NCI-H510A treated with DMSO at 0.1 percent for 48 hours (cell line): ENCODE data around the gene KCTD4.
"Not testable (repeated sequence)": the region's sequence is repeated elsewhere in the genome, so short reads cannot be mapped to it uniquely, and the experiment has no call there.

Experiments
- DNase-seq: peaks from one replicate; lab custom pipeline; 2025; lab: John Stamatoyannopoulos, UW

Gene KCTD4

DNA sequence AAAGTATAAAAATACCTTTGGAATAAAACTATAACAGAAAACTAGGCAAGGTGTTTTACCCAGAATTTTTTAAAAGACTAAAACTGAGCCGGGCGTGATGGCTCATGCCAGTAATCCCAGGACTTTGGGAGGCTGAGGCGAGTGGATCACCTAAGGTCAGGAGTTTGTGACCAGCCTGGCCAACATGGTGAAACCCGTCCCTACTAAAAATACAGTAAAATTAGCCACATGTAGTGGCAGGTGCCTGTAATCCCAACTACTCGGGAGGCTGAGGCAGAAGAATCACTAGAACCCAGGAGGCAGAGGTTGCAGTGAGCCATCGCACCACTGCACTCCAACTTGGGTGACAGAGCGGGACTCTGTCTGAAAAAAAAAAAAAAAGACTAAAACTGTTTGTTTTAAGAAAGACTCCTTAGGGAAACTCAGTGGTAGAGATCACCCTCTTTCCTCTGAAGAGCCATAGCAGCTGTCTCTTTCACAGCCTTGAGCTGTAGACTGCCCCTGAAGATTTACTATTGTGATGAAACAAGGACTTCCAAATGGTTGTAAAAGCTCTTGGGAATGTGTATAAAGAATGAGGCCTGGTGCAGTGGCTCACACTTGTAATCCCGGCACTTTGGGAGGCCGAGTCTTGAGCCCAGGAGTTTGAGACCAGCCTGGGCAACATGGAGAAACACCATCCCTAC lies 14.7 kb upstream of the KCTD4 start:
- no peak for DNase-seq

DNA sequence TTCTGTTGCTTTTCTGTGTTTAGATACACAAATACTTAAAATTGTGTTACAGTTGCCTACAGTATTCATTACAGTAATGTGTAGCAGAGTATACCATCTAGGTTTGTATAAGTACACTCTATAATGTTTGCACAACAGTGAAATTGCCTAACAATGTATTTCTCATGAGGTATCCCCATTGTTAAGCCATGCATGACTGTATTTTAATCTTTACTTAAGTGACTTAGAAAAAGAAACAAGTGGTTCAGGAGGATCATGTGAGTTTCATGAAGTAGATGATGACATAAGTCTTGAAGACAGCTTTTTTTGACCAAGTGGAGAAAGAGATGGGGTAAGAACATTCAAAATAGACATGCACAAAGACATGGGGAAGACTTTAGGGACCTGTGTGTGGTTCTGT lies 8.4 kb upstream of the KCTD4 start:
- DNase-seq, result no peak

DNA sequence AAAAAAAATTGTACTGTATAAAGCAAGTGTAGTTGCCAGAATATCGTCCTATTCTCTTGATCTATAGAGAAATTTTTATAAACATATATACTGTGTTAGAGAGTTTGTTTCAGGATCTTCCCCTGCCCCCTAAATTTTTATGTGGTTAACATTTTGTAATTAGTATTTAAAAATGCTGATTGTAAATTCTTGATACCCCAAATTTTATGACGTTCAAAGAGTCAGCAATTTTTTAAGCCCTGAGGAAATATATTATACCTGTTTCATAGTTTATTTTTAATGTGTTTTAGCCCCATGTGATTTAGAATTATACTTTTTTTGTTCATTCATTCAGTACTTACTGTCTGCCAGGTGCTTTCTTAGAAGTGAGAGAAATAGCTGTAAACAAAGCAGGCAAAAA lies 7.3 kb upstream of the KCTD4 start:
- no peak for DNase-seq

DNA sequence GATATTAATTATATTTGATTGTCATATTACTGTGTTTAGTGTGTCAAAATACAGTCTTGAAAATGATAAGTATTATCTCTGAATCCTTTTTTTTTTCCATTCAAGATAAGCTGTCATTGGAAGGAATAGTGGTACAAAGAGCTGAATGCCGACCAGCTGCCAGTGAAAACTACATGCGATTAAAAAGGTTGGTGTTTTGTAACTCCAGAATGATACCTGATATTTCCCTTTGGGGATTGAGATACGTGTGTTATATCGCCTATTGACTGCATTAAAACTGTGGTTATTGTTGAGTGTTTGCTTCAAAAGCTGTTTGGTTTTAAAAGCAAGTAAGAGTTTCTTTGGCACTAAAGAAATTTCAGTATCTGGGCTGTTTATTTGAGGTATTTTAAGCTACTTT lies 6.5 kb upstream of the KCTD4 start:
- DNase-seq, result no peak

DNA sequence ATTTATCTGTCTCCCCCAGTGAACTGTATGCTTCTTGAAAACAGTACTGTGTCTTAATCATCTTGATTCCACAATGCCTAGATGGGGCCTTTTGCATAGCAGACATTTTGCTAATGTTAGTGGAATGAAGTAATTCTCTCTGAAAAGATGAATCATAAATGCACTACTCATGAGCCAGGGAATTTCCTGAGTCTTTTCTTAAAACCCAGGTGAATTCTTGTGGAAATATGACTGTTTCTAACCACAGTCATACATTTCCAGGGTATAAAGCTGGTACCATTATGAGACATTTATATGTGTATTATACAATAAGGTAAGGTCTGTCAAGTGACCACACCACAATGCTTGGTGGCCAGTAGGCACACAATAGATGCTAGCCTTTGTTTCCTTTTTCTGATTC lies 5.5 kb upstream of the KCTD4 start:
- DNase-seq, result no peak

DNA sequence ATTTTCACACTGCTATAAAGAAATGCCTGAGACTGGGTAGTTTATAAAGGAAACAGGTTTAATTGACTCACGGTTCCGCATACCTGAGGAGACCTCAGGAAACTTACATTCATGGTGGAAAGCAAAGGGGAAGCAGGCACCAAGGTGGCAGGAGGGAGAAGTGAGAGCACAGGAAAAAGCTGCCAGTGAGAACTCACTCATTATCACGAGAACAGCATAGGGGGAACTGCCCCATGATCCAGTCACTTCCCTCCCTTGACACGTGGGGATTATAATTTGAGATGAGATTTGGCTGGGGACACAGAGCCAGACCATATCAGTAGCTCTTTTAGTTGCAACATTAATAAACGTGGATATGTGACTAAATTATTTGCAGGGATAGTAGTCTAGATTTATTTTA lies 4.3 kb upstream of the KCTD4 start:
- no peak for DNase-seq

DNA sequence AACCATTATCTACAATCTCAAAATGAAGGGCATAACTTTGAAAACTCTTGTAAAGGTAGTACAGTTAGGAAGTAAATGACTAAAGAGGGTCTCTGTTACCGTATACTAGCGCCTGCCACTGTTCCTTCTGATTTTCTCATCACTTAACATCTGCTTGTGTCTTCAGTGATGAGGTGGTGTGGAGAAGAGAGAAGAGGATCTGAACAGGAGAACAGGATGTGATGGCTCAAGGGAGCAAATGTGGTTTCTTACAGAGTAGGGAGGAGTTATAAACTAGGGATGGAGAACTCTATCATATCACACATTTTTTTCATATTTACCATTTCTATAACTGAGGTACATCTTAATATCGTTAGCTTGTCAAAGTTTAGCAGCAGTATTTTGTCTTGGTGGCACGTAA lies 1.1 kb downstream of the KCTD4 start:
- DNase-seq, result no peak

DNA sequence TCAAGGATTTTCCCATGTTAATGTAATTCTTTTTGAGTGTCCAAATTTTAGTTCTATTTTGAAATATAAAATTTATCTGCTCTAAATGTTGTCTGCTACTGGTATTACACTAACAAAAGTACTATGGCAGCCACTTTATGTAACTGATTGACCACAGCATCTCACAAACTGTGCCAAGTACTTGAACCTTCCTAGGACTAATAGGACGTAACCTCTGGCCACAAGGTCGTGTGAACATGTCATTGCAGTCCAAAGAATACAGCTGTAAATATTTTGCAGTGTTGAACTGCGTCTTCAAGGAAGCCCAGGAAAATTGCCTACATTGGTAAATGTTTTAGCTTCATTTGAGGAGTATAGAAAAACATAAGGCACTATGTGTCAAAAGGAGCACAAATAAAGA lies 1.9 kb downstream of the KCTD4 start:
- no peak for DNase-seq

DNA sequence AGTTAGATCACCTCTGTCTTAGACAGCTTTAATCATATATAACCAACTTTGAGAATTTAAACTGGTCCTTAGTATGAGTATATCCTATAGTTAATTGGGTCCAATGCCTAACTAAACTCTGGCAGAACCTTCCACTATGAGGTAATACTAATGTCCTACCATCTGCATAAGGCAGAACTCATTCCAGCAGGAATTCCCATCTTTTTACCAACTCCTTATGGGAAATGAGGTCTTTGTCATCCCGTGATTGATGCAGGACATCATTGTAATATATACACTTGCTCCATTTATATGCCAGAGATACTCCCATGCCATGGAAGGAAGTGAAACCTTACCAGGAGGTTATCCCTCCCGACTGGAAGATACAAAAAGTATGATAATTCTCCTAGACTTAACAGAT lies 2.8 kb downstream of the KCTD4 start:
- no peak for DNase-seq

DNA sequence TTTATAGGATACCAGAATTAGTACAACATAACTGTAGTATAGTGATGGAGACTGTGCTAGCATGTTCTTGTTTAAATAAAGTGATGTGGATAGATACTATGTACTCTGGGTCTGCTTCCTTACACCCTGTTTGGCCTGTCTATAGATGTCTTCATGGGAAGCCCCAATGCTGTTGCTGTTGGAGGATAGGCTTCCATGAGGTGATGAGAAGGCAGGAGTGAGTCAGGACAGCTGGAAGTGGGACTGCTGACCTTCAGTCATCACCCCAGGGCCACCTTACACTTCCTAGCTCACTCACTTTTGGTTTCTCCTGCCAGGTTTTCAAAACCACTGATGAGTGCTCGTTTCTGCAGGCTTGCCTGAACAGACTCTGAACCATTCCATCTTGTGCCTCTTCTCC lies 4.2 kb downstream of the KCTD4 start:
- no peak for DNase-seq

DNA sequence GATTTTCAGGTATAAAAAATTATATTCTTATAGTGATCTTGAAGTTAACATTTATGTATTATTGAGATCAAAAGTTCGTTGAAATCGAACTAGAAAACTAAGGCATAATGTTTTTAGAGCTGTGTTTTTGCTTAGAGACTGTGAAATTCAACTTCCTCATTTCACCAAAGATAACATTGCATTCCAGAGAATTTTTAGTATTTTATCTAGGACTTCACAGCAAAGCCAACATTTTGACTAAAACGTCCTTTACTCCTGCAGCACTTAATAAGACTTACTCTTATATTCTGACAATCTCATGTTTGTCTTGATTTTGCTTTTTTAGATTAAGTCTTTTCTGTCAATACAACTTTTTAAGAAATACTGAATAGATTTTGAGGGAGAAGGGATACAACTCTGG lies 4.7 kb downstream of the KCTD4 start:
- no peak for DNase-seq

DNA sequence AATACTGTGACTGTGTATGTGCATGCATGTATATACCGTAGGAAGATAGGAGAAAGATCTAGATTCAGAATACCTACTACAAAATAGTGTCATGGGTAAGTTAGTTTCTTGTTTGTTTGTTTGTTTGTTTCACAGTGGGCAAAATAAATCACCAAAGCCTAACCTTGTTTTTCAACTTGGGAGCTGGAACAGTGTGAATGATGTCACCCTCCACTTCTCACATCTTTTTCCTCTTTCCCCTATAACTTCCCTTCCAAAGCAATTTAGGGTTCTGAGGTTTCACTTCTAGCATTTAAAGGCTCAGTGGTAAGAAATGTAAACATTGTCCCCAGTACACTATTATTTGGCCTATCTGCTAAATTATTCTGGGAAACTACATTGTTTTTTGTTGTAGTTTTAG lies 5.4 kb downstream of the KCTD4 start:
- no peak for DNase-seq

DNA sequence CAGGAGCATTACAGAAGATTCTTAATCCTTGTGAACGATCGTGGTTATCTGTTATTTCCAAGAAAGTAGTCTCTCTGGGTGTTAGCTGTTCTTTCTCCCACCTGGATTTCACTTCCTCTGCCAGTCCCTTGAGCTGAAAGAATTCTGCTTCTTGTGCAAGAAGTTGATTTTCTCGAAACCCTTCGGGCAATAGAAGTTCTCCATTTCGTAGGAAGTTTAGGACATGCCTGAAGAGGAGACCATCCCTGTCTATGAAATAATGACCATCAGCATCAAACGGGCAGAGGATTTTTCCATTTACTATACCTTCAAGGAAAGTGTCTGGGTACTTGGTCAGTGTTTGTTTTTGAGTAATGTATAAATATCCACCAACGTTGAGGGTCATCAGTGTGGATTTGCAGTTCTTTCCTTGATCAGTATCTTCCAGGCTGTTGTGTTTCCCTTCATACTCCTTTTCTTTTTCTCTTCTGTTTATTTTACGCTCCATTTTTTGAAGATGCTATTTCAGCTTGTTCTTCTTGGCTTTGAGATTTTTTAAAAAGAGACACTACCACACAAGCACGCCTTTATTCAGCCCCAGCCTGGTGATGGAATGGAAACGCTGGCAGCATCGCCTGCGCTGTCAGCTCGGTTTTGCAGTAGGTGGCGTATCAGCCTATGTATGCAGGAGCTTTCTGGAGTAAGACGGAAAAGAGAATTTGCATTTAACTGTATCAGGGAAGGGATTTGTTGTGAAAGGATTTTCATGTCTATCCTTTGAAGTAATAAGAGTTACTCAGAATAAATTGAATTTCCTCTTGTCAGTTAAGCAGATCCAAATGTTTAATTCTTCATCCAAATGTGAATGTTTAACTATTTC lies 6.5 kb downstream of the KCTD4 start:
- no peak for DNase-seq

DNA sequence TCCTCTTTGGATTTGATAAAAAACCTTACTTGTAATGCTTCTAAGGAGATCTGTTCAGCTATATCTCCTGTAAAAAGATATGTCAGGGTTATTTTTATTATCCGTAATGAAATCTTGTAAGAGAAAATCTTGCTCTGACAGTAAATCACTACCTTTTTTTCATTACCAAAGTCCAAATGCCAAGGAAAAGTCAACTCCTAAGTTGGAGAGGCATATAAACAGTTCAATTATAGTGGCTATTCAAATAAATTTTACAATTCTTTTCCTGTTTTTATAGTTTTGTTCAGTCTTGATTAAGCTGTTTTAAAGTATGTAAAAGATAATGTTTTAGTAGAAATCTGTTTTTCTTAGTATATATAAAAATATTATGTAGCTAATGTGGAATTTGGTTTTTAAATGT lies 9.0 kb downstream of the KCTD4 start:
- DNase-seq, result no peak

DNA sequence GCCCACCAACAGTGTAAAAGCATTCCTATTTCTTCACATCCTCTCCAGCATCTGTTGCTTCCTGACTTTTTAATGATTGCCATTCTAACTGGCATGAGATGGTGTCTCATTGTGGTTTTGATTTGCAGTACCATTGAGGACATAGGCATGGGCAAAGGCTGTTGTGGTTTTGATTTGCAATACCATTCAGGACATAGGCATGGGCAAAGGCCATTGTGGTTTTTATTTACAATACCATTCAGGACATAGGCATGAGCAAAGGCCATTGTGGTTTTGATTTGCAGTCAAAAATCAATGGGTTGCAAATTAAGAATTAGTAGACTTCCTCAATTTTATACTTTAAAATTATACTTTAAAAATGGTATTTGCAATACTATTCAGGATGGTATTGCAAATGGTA lies 11.3 kb downstream of the KCTD4 start:
- DNase-seq, result not testable (repeated sequence)

DNA sequence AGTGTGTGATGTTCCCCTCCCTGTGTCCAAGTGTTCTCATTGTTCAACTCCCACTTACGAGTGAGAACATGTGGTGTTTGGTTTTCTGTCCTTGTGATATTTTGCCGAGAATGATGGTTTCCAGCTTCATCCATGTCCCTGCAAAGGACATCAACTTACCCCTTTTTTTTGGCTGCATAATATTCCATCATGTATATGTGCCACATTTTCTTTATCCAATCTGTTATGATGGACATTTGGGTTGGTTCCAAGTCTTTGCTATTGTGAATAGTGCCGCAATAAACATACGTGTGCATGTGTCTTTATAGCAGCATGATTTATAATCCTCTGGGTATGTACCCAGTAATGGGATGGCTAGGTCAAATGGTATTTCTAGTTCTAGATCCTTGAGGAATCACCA lies 11.8 kb downstream of the KCTD4 start:
- DNase-seq, result not testable (repeated sequence)

DNA sequence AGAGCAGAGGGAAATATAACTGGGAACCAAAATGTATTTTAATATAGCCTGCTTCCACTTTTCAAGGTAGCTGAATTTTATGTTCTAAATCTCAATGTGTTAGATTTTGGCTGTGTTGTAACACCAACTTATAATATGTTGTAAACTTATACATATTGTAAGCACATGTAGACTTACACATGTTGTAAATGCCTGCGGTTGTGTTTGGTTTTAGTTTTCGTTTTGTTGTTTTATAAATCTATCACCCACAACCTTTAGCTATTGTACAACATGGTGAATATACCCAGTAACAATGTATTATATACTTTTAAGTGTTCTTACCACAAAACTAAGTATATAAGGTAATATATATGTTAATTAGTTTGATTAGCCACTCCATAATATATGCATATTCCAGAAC lies 15.6 kb downstream of the KCTD4 start:
- DNase-seq, result no peak

DNA sequence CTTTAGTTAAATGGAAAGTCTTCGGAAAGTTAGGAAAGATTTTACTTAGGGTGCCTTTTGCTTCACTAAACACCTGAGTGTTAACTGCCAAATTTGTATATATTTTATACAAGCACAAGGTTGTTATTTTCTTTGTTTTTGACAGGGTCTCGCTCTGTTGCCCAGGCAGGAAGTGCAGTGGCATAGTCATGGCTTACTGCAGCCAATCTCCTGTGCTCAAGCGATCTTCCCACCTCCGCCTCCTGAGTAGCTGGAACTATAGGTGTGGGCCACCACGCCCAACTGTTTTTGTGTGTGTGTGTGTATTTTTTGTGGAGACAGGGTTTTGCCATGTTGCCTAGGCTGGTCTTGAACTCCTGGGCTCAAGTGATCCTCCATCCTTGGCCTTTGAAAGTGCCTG lies 16.2 kb downstream of the KCTD4 start:
- no peak for DNase-seq

DNA sequence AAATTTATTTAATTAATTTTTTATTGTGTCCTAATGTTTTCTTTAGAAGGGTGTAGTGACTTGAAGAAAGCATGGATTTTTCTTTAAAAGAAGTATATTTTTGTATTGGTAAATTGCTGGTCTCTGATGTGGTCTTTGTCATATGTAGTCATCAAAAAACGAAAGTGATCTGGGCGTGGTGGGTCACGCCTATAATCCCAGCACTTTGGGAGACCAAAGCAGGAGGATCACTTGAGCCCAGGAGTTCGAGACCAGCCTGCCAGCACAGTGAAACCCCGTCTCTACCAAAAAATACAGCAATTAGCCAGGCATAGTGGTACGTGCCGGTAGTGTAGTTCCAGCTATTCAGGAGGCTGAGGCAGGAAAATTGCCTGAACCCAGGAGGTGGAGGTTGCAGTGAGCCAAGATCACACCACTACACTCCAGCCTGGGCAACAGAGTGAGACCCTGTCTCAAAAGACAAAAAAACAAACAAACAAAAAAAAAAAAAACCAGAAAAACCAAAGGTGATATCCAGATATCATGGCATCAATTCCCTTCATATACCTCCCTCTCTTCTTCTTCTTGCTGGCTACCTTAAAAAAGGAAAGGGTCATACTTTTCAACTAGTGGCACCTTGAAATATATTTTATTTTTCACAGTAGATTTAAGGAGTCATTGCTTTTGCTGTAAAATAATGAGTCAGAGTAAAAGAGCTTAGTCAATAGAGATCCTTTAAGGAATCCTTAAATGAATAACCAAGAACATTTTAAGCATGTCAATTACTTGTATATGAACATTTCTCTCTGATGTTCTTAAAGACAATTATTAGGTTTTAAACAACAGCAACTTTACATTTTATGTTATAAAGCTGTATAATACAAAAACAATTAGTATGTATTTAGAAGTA lies 19.9 kb downstream of the KCTD4 start:
- DNase-seq, result no peak

DNA sequence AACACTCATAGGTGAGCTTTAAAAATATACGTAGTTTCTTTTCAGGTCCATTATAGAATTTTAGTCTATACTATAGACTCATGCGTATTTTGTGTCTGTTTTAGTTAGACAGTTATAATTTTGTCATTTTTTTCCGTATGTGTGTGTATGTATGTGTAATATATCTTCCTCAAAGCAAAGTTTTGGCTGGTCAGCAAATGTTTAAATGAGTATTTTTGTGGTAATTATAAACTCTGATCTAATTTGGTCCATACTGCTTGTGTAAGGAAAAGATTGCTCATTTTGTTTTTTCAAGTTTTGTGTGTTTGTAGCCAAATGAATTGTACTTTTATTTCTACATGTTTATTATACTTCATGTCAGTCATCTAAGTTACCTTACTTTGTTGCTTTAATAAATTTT lies 20.5 kb downstream of the KCTD4 start:
- DNase-seq, result no peak

DNA sequence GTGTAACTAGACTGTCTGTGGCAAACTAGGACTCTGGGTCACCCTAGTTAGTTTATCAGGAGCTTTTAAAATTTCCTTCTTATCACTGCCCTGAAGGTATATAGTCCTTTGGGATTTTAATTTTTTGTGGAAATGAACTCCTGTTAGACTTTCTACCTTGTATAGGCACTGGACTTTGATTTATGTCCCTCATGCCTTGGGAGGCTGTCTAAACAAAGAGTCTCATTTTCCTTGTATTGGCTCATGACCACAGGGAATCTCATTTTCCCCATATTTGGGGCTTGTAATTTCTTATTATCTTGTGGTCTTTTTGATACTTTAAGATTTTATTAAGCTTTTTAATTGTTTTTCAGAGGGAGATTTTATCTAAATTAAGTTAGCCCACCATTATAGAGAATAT lies 21.4 kb downstream of the KCTD4 start:
- DNase-seq, result no peak

DNA sequence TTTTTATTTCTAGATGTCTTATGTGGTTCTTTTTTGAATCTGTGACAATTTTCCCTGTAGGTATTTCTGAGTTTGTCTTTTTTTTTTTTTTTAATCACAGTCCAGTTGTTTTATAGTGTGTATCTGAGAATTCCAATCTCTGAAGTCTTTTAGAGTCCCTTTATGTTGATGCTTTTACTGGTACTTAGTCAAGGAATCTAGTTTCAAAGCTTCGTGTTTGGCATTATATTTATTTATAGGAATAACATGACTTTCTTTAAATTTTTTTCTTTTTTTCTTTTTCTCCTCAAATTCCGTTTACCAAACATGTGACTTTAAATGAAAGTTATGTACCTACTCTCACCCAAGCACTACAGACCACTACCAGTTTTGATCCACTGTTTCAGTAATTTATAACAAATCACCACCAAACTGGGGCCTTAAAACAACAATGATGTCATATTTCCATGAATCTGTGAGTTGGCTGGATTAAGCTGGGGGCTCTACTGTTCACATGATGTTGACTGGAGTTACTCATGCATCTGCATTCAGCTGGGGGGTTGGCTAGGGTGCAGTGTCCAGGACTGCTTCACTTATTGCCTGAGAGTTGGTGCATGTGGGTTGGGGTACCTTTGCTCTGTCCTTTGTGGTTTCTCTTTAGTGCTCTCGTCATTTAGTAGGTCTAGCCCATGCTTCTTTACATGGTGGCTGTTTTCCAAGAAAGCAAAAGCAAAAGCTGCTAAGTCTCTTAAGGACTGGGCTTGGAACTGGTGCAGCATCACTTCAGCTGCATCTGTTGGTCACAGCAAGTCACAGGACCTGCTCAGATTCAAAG lies 22.3 kb downstream of the KCTD4 start:
- no peak for DNase-seq
